ENCODE data around the gene TRIO. TPM values are rescaled to one million over a fixed set of nuclear protein-coding genes. Genes with fewer than 3 reads are reported as not detected.

The TRIO gene
- total and polyA plus RNA-seq, 10 of the 15 experiments (the other 5 are each of a cell fraction or from before 2014, with no cell fraction given) = 5.1 to 96.4 (median 44.6) TPM

DNA sequence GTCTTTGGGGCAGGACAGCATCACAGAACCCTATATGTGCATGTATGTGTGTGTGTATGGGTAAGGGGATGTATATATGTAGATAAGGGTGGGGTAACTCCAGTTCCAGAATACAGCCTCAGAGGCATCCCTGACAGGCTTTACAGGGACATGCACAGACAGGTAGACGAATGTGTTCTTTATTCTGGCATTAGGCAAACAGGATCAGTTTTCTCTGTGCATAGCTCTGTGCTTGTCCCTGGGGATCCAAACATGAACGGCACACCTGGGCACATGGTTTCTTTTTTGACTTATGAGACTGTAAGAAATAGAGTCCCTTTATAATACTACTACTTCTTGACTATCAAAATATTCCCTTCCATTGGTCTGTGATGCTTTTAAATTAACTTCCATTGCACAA lies 120.6 kb downstream of the TRIO start:
- 0% methylated on average over 2 of the region's 2 CpGs for WGBS (ENCODE audit: insufficient coverage, insufficient replicate concordance, low lambda C conversion rate, missing lambda C conversion rate)
- Histone ChIP-seq H4K20me1 (ENCODE audit: control insufficient read depth, insufficient read depth) (peaks cover 4% of the 10 kb centered on the region), H3K36me3 (ENCODE audit: control insufficient read depth in 2 of 2, insufficient read depth in 2 of 2, low read length in 1 of 2) (no peaks in the 10 kb centered on the region), H3K79me2 (ENCODE audit: control insufficient read depth, insufficient read depth, low read length) (peaks cover 89% of the 10 kb centered on the region), H3K27me3 (replicated peaks in 1 of 2; ENCODE audit: control insufficient read depth in 2 of 2, insufficient read depth in 2 of 2, low read length in 1 of 2) (no peaks in the 10 kb centered on the region), H3K9ac (ENCODE audit: control insufficient read depth, insufficient read depth, low read length) (no peak overlapping the region), H3K9me3 (replicated peaks; ENCODE audit: control insufficient read depth, insufficient read depth, low read length) (no peaks in the 10 kb centered on the region), H2AFZ (ENCODE audit: control insufficient read depth, low read depth, low read length) (no peak overlapping the region), H3K4me3 (no peak overlapping the region), H3K27ac (ENCODE audit: control insufficient read depth, insufficient read depth) (no peak overlapping the region), H3K4me2 (ENCODE audit: control insufficient read depth, insufficient read depth) (no peak overlapping the region), H3K4me1 (ENCODE audit: control insufficient read depth, insufficient read depth, low read length) (peaks cover 41% of the 10 kb centered on the region)
- DNase-seq (ENCODE audit: low read depth, low spot score) (no peak), ATAC-seq (peak; percentile 13; the same call in 2 of the 3 replicates), FAIRE-seq (no peak)
- SMC1A ChIA-PET (ENCODE audit: uncharacterized antibody, unreplicated experiment) = interaction anchor here (1.1 to 3.2 kb wide), 6 partner anchors 12 to 155 kb away, joined by 5 to 18 read pairs (median 8); no protein-coding TSS in a partner anchor
- in situ Hi-C loops (cut with MboI) (no loop called here), intact Hi-C loops (cut with micrococcal nuclease; ENCODE audit: unreplicated experiment) (no loop called here)
- TF ChIP-seq MXI1 (IDR thresholded peaks at IDR 0.05; ENCODE audit: low read depth, low read length) (peak; percentile 28; the same call in 1 of the 2 replicates), MEF2B (IDR thresholded peaks at IDR 0.05; ENCODE audit: partially characterized antibody, poor library complexity, severe bottlenecking) (peak; percentile 52), POLR2A (IDR thresholded peaks at IDR 0.05; ENCODE audit: low read depth, low read length) (no peak)
- POLR2A ChIA-PET = interaction anchor here (0.8 to 2.3 kb wide), 3 partner anchors 50 to 94 kb away, joined by 3 to 10 read pairs (median 4); no protein-coding TSS in a partner anchor
- RAD21 ChIA-PET (ENCODE audit: unreplicated experiment) = interaction anchor here (1.0 to 3.7 kb wide), 4 partner anchors 23 to 155 kb away, joined by 3 to 57 read pairs (median 5); no protein-coding TSS in a partner anchor
- BruUV-seq (replicated peaks) = no TSS peak
- CTCF ChIA-PET = interaction anchor here (1.0 to 10.4 kb wide), 4 partner anchors 23 to 153 kb away, joined by 3 to 137 read pairs (median 4); no protein-coding TSS in a partner anchor

DNA sequence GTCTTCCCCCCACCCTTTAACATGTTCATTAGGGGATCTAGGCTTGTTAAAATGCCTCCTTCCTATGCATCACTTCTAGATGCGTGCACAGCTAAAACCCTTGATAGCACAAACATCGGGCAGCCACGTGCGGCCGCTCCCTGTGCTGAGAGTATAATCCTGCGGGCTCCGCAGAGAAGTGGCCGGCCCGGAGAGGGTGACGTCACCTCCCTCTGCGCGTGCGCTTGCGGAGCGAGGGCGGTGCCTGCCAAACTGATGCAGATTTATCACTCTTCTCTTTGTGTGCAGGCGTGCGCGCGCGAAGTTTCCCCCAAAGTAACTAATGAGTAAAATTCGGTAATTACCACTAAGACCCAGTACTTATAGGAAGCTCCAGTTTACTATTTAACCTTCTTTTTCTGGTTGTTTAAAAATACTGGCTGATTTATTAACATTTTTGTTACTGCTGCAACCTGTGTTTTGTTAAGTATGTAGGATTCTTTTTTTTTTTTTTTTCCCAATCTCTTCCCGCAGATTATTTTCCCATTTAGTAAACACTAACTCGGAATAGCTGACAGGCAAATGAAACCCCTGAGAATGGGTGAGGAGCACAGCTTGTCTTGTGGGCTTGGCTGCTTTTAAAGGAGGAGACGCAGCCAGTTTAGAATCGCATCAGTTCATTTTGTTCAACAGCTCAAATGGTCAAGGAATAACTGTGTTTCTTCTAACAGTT lies 121.6 kb downstream of the TRIO start:
- in situ Hi-C loops (cut with MboI) (loop anchor here (5.0 kb wide), 1 partner anchor 157 kb away; no protein-coding TSS in a partner anchor), intact Hi-C loops (cut with micrococcal nuclease; ENCODE audit: unreplicated experiment) (no loop called here)
- Histone ChIP-seq H3K27ac (ENCODE audit: control insufficient read depth, insufficient read depth) (no peak overlapping the region; the same call in 1 of the 2 replicates), H3K36me3 (ENCODE audit: control insufficient read depth in 2 of 2, insufficient read depth in 2 of 2, low read length in 1 of 2) (no peaks in the 10 kb centered on the region), H4K20me1 (ENCODE audit: control insufficient read depth, insufficient read depth) (peaks cover 4% of the 10 kb centered on the region), H3K4me3 (peak overlapping the region; percentile 4), H3K4me1 (ENCODE audit: control insufficient read depth, insufficient read depth, low read length) (peaks cover 36% of the 10 kb centered on the region), H2AFZ (ENCODE audit: control insufficient read depth, low read depth, low read length) (no peak overlapping the region; the same call in 1 of the 2 replicates), H3K79me2 (ENCODE audit: control insufficient read depth, insufficient read depth, low read length) (peaks cover 89% of the 10 kb centered on the region), H3K27me3 (replicated peaks in 1 of 2; ENCODE audit: control insufficient read depth in 2 of 2, insufficient read depth in 2 of 2, low read length in 1 of 2) (no peaks in the 10 kb centered on the region), H3K9me3 (replicated peaks; ENCODE audit: control insufficient read depth, insufficient read depth, low read length) (no peaks in the 10 kb centered on the region), H3K4me2 (ENCODE audit: control insufficient read depth, insufficient read depth) (peak overlapping the region; percentile 64), H3K9ac (ENCODE audit: control insufficient read depth, insufficient read depth, low read length) (peak overlapping the region; percentile 41; the same call in 1 of the 2 replicates)
- FAIRE-seq (no peak), DNase-seq (ENCODE audit: low read depth, low spot score) (no peak), ATAC-seq (peak; percentile 94)
- RAD21 ChIA-PET (ENCODE audit: unreplicated experiment) = interaction anchor here (0.7 to 3.7 kb wide), 14 partner anchors 14 to 156 kb away, joined by 3 to 57 read pairs (median 5); no protein-coding TSS in a partner anchor
- POLR2A ChIA-PET = interaction anchor here (0.7 to 2.3 kb wide), 18 partner anchors 12 to 119 kb away, joined by 3 to 12 read pairs (median 4); no protein-coding TSS in a partner anchor
- WGBS (ENCODE audit: insufficient coverage, insufficient replicate concordance, low lambda C conversion rate, missing lambda C conversion rate) = 3% methylated on average over 23 of the region's 26 CpGs
- no TSS peak for BruUV-seq (replicated peaks)
- CTCF ChIA-PET = interaction anchor here (0.6 to 10.4 kb wide), 13 partner anchors 13 to 384 kb away, joined by 3 to 137 read pairs (median 3); no protein-coding TSS in a partner anchor
- SMC1A ChIA-PET (ENCODE audit: uncharacterized antibody, unreplicated experiment) = interaction anchor here (0.7 to 3.2 kb wide), 18 partner anchors 12 to 163 kb away, joined by 3 to 19 read pairs (median 4); no protein-coding TSS in a partner anchor
- TF ChIP-seq, protein P1, sequence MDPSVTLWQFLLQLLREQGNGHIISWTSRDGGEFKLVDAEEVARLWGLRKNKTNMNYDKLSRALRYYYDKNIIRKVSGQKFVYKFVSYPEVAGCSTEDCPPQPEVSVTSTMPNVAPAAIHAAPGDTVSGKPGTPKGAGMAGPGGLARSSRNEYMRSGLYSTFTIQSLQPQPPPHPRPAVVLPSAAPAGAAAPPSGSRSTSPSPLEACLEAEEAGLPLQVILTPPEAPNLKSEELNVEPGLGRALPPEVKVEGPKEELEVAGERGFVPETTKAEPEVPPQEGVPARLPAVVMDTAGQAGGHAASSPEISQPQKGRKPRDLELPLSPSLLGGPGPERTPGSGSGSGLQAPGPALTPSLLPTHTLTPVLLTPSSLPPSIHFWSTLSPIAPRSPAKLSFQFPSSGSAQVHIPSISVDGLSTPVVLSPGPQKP (IDR thresholded peaks at IDR 0.05; ENCODE audit: low read depth, low read length) = no peak
- TF ChIP-seq KLF5 (IDR thresholded peaks at IDR 0.05; ENCODE audit: partially characterized antibody) = no peak
- no peak for TF ChIP-seq SMC3 (IDR thresholded peaks at IDR 0.05; ENCODE audit: borderline replicate concordance, low read length)
- TF ChIP-seq, protein P2, sequence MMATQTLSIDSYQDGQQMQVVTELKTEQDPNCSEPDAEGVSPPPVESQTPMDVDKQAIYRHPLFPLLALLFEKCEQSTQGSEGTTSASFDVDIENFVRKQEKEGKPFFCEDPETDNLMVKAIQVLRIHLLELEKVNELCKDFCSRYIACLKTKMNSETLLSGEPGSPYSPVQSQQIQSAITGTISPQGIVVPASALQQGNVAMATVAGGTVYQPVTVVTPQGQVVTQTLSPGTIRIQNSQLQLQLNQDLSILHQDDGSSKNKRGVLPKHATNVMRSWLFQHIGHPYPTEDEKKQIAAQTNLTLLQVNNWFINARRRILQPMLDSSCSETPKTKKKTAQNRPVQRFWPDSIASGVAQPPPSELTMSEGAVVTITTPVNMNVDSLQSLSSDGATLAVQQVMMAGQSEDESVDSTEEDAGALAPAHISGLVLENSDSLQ (IDR thresholded peaks at IDR 0.05) = peak; percentile 87
- peak; percentile 84 for TF ChIP-seq MXI1 (IDR thresholded peaks at IDR 0.05; ENCODE audit: low read depth, low read length)
- no peak for TF ChIP-seq CHD4 (IDR thresholded peaks at IDR 0.05)
- no peak for TF ChIP-seq IRF4 (IDR thresholded peaks at IDR 0.05; ENCODE audit: low read depth, low read length)
- TF ChIP-seq, protein P3, sequence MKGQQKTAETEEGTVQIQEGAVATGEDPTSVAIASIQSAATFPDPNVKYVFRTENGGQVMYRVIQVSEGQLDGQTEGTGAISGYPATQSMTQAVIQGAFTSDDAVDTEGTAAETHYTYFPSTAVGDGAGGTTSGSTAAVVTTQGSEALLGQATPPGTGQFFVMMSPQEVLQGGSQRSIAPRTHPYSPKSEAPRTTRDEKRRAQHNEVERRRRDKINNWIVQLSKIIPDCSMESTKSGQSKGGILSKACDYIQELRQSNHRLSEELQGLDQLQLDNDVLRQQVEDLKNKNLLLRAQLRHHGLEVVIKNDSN (IDR thresholded peaks at IDR 0.05; ENCODE audit: borderline replicate concordance, extremely low read length, insufficient read depth, low read depth, low read length) = no peak
- no peak for TF ChIP-seq EP300 (IDR thresholded peaks at IDR 0.05; ENCODE audit: borderline replicate concordance in 1 of 2, control insufficient read depth in 1 of 2, low read depth in 2 of 2, low read length in 2 of 2)
